MM.1S (cell line): ENCODE data around the gene ST3GAL3.

Experiments
- DNase-seq: peaks from one replicate; pipeline ENCODE4 v3.0.0-alpha.2; 2015
- H2AFZ ChIP-seq: fragments of 300-600 bp; sonication (generic); 2 replicates; pipeline ENCODE4 v1.6.0; 2016; ENCODE audit warnings: antibody characterized with exemption, low read length
- H3F3A ChIP-seq: fragments of 300-600 bp; sonication (generic); 2 replicates; pipeline ENCODE4 v1.6.1; 2016; ENCODE audit warnings: mild to moderate bottlenecking, antibody characterized with exemption, low read length, moderate library complexity, mixed read lengths; ENCODE audit not compliant: insufficient read depth
- H3K27ac ChIP-seq: fragments of 300-600 bp; sonication (generic); 2 replicates; pipeline ENCODE4 v1.5.1; 2016; ENCODE audit warnings: mild to moderate bottlenecking, low read length
- H3K27me3 ChIP-seq: fragments of 300-600 bp; sonication (generic); replicated peaks from 2 replicates; pipeline ENCODE4 v1.6.0; 2016; ENCODE audit warnings: low read length; ENCODE audit not compliant: insufficient read depth
- H3K36me3 ChIP-seq: fragments of 300-600 bp; sonication (generic); replicated peaks from 2 replicates; pipeline ENCODE4 v1.6.1; 2016; ENCODE audit warnings: mild to moderate bottlenecking, low read length, mixed read lengths; ENCODE audit not compliant: insufficient read depth
- H3K4me1 ChIP-seq: fragments of 300-600 bp; sonication (generic); 2 replicates; pipeline ENCODE4 v1.6.1; 2016; ENCODE audit warnings: low read length, mixed read lengths
- H3K4me2 ChIP-seq: fragments of 300-600 bp; sonication (generic); 2 replicates; pipeline ENCODE4 v1.6.0; 2016; ENCODE audit warnings: low read depth, low read length
- H3K4me3 ChIP-seq: fragments of 300-600 bp; sonication (generic); 2 replicates; pipeline ENCODE4 v1.5.1; 2016; ENCODE audit warnings: low read length, mixed read lengths
- H3K79me2 ChIP-seq: fragments of 300-600 bp; sonication (generic); 2 replicates; pipeline ENCODE4 v1.6.1; 2016; ENCODE audit warnings: mixed run types, low read length, mixed read lengths
- H3K9ac ChIP-seq: fragments of 300-600 bp; sonication (generic); 2 replicates; pipeline ENCODE4 v1.6.1; 2016; ENCODE audit warnings: low read length, mixed read lengths
- H3K9me2 ChIP-seq: fragments of 300-600 bp; sonication (generic); replicated peaks from 2 replicates; pipeline ENCODE4 v1.6.1; 2016; ENCODE audit warnings: mild to moderate bottlenecking, low read length, mixed read lengths; ENCODE audit not compliant: insufficient read depth
- H3K9me3 ChIP-seq: fragments of 300-600 bp; sonication (generic); replicated peaks from 2 replicates; pipeline ENCODE4 v1.6.1; 2016; ENCODE audit warnings: mild to moderate bottlenecking, low read length, mixed read lengths; ENCODE audit not compliant: insufficient read depth
- H4K20me1 ChIP-seq: fragments of 300-600 bp; sonication (generic); 2 replicates; pipeline ENCODE4 v1.6.1; 2016; ENCODE audit warnings: mild to moderate bottlenecking, low read length, moderate library complexity, mixed read lengths; ENCODE audit not compliant: insufficient read depth
- CTCF ChIP-seq: fragments of 300-600 bp; sonication (generic); IDR thresholded peaks from 2 replicates; pipeline ENCODE4 v1.5.1; 2016; ENCODE audit warnings: antibody characterized with exemption, low read length, mixed read lengths
- EZH2 ChIP-seq: fragments of 300-600 bp; sonication (generic); optimal IDR thresholded peaks from 2 replicates; pipeline ENCODE3; 2017; ENCODE audit warnings: low read depth, mild to moderate bottlenecking, antibody characterized with exemption, low read length, mixed read lengths
- EZH2phosphoT487 ChIP-seq: fragments of 300-600 bp; sonication (generic); IDR thresholded peaks from 2 replicates; pipeline ENCODE4 v1.6.1; 2018; ENCODE audit warnings: antibody characterized with exemption, low read length

Gene ST3GAL3

GRCh38 chr1:43872280-43872679 lies 164.9 kb downstream of the ST3GAL3 start:
- H3K9ac ChIP-seq, result no peak overlapping the region
- H3K36me3 ChIP-seq, result no peaks in the 10 kb centered on the region
- H3K27me3 ChIP-seq, result no peaks in the 10 kb centered on the region
- DNase-seq, result no peak
- no peak for TF ChIP-seq EZH2phosphoT487
- TF ChIP-seq EZH2, result no peak
- TF ChIP-seq CTCF, result no peak
- H3K4me1 ChIP-seq, result no peaks in the 10 kb centered on the region
- no peaks in the 10 kb centered on the region for H3K79me2 ChIP-seq
- H3K27ac ChIP-seq, result no peak overlapping the region
- no peaks in the 10 kb centered on the region for H3K9me2 ChIP-seq
- no peaks in the 10 kb centered on the region for H4K20me1 ChIP-seq
- no peak overlapping the region for H2AFZ ChIP-seq
- H3K4me3 ChIP-seq, result no peak overlapping the region
- H3K9me3 ChIP-seq, result no peaks in the 10 kb centered on the region
- no peaks in the 10 kb centered on the region for H3F3A ChIP-seq
- no peak overlapping the region for H3K4me2 ChIP-seq

- no peak overlapping the region for H3K4me2 ChIP-seq
Measured at GRCh38 chr1:43873851-43874250, 166.5 kb downstream of the ST3GAL3 start.

GRCh38 chr1:43874716-43875115 lies 167.4 kb downstream of the ST3GAL3 start:
- Histone ChIP-seq H2AFZ (no peak overlapping the region), H3K27ac (no peak overlapping the region), H3K4me1 (no peaks in the 10 kb centered on the region), H3K79me2 (no peaks in the 10 kb centered on the region), H3K9me3 (no peaks in the 10 kb centered on the region), H3K9me2 (no peaks in the 10 kb centered on the region), H3K4me3 (no peak overlapping the region), H3F3A (no peaks in the 10 kb centered on the region), H3K9ac (no peak overlapping the region), H3K4me2 (no peak overlapping the region), H3K36me3 (no peaks in the 10 kb centered on the region), H3K27me3 (no peaks in the 10 kb centered on the region), H4K20me1 (no peaks in the 10 kb centered on the region)
- no peak for DNase-seq
- TF ChIP-seq EZH2phosphoT487, result no peak
- no peak for TF ChIP-seq EZH2
- TF ChIP-seq CTCF, result no peak

More at GRCh38 chr1:43873851-43874250, 166.5 kb downstream of the ST3GAL3 start:
- no peak for DNase-seq
- no peak overlapping the region for H3K9ac ChIP-seq
- H3F3A ChIP-seq, result no peaks in the 10 kb centered on the region
- H3K4me3 ChIP-seq, result no peak overlapping the region
- TF ChIP-seq CTCF (no peak), EZH2 (no peak), EZH2phosphoT487 (no peak)
- no peaks in the 10 kb centered on the region for H3K36me3 ChIP-seq
- no peaks in the 10 kb centered on the region for H4K20me1 ChIP-seq
- H3K27me3 ChIP-seq, result no peaks in the 10 kb centered on the region
- H3K79me2 ChIP-seq, result no peaks in the 10 kb centered on the region
- H3K4me1 ChIP-seq, result no peaks in the 10 kb centered on the region
- H3K9me3 ChIP-seq, result no peaks in the 10 kb centered on the region
- no peaks in the 10 kb centered on the region for H3K9me2 ChIP-seq
- no peak overlapping the region for H2AFZ ChIP-seq
- no peak overlapping the region for H3K27ac ChIP-seq
